Measurements from ENCODE around the gene FAM9C. TPM values are rescaled to one million over a fixed set of nuclear protein-coding genes. Genes with fewer than 3 reads are reported as not detected.
A peak's percentile ranks its signal among the peaks of the same experiment; 100 is the strongest.
"Not testable (repeated sequence)": the region's sequence is repeated elsewhere in the genome, so short reads cannot be mapped to it uniquely, and the experiment has no call there.

Gene FAM9C
- polyA plus RNA-seq, 3 donors: 0.17 to 0.48 (median 0.43) TPM

DNA sequence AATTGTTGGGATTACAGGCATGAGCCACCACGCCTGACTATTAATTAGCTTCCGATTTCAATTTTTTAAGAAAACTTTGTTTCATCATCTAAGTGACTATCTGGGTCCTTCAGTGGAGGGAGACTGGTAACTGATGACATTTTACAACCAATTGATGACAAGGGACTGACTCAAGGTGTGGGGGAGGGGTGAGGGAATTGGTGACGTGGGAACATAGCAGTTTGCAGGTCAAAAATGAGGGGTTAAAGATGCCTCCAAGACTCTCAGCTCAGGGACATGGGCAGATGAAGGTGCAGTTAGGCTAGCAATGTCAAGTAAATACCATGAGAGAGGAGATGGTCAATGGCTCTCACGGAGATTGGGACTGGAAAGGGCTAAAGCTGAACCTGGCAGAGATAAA is 5.7 kb upstream of the FAM9C start:
- no peak for DNase-seq (ENCODE audit: extremely low read depth in 1 of 11, low read depth in 9 of 11, low spot score in 4 of 11)

DNA sequence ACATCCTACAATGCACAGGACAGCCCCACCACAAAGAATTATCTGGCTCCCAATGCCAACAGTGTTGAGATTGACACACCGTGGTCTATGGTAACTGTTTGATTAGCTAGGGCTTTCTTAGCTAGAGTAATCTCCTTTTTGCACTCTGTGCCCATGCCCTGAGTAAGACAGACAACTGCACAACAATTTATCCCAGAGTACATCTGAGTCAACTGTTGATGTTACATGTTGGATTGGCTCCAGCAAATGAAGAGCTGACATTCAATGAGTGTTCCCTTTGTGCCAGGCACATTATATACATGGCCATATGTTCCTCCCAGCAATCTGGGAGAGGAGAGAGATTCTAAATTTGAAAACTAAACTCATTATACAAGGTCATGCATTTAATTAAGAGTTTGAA is 3.9 kb upstream of the FAM9C start:
- DNase-seq (ENCODE audit: extremely low read depth in 1 of 11, low read depth in 9 of 11, low spot score in 4 of 11): no peak

DNA sequence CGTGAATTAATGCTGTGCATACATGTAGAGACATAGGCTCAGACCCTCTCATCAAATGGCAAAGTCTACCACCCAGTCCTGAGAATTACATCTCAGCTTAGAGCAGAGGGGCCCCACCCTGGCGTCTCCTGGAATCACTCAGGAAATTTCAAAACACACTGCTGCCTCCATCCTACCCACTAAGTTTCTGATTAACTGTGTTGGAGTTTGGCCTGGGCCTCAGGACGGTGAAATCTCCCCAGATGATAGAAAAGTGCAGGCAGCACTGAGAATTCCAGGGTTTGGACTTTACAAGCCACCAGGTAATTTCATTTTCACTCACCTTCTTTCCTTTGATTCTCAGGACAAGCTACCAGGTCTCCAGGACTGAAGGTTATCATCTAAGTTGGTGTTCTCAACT is 3.3 kb upstream of the FAM9C start:
- no peak for DNase-seq (ENCODE audit: extremely low read depth in 1 of 11, low read depth in 9 of 11, low spot score in 4 of 11)

DNA sequence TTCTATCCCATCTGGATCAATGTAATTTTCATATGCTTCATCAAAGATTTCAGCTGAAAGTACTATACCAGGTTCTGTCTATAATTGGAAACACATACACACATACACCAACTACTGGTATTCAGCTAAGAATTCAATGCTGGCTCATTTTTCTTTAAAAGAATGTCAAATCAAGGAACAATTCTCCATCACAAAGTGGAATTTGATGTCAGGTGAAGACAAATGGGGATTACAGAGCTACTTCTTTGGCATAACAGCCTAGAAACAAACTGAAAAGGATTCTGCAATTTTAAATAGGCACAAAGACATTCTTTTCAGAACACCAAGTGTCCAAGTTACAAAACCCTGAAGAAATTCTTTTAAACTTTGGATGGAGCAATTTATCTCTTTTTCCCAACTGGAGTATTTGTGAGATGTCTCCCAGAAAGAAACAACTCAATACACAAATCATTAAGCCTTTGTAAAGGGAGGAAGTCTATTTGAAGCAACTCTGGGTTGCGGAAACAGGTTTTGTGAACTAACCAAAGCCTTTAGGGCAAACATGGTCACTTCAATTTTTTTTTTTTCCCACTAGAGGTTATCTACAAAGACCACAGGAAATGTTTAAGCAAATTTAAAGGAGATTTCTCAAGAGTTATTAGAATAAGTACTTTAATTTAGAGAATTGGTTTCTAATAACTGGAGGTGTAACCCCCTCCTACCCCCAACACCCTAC is 1.9 kb upstream of the FAM9C start:
- no peak for DNase-seq (ENCODE audit: extremely low read depth in 1 of 11, low read depth in 9 of 11, low spot score in 4 of 11)

DNA sequence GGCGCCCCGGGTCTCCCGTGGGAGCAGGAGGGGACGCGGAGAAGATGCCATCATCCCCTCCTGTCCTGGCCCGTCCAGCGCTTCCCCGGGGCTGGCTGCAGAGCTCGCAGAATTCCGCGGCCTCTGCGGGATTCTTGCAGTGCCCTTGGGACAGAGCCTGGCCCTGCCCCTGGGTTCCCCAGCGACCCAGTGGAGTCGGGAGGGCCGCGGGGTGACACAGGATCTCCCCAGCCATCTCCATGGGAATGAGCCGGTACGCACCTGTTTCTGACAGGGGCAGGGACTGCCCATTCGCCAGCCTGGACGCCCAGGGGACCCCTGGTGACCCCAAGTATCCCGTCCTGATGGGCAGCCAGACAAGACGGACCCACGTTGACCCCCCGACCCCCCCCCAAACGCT is 482 bp downstream of the FAM9C start:
- DNase-seq (ENCODE audit: extremely low read depth in 1 of 11, low read depth in 9 of 11, low spot score in 4 of 11): no peak

DNA sequence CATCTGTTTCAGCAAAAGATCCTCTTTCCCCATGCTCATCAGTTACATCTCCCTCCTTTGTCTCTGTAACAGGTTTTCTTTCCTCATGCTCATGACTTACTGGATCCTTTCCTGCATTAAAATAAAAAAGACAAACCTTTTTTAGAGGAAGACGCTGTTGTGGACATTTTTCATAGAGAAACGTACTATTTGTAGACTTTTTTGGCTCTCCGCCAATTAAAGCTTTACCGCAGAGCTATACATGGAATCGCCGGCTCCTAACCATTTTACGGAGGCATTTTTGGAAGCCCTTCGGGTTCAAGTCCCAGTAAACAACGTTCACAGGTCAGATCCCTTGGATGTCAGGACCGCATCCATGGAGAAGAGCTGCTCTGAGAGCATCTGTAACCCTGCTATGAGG is 1.3 kb downstream of the FAM9C start:
- DNase-seq (ENCODE audit: extremely low read depth in 1 of 11, low read depth in 9 of 11, low spot score in 4 of 11): no peak

DNA sequence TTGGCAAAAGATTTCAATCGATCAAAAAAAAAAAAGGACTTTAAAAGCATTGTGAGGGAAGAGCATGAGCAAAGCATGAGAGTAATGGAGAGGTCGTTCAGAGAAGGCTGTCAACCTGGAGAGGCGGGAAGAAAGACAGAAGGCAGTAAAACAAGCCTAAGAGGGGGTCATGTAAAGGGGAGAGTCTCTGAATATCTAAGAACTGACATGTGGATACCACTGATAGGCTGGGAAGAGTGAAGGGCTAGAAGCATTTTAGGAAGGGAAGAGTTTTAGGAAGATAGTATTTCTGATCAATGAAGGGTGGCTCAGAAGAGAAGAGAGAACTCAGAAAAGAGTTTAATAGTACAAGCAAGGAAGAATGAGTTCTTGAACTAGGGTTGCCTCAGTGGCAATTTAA is 7.5 kb downstream of the FAM9C start:
- no peak for DNase-seq (ENCODE audit: extremely low read depth in 1 of 11, low read depth in 9 of 11, low spot score in 4 of 11)

DNA sequence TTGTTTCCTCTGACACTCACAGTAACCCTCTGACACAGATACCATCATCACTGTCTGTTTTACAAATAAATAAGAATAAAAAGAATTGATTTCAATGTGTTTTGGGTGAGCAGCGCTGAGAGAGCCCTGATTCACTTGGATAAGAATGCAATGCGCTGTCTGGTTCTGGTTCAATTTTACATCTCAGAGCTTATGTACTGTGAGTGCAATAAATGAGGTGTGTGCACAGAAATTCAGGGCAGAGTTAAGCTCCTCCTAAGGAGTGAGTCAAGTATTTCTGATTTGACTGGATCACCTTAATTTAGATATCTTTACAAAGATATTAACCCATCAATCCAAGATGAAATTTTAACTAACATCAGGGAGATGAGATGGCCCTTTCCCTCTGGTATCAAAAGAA is 11.2 kb downstream of the FAM9C start:
- DNase-seq (ENCODE audit: extremely low read depth in 1 of 11, low read depth in 9 of 11, low spot score in 4 of 11): no peak

DNA sequence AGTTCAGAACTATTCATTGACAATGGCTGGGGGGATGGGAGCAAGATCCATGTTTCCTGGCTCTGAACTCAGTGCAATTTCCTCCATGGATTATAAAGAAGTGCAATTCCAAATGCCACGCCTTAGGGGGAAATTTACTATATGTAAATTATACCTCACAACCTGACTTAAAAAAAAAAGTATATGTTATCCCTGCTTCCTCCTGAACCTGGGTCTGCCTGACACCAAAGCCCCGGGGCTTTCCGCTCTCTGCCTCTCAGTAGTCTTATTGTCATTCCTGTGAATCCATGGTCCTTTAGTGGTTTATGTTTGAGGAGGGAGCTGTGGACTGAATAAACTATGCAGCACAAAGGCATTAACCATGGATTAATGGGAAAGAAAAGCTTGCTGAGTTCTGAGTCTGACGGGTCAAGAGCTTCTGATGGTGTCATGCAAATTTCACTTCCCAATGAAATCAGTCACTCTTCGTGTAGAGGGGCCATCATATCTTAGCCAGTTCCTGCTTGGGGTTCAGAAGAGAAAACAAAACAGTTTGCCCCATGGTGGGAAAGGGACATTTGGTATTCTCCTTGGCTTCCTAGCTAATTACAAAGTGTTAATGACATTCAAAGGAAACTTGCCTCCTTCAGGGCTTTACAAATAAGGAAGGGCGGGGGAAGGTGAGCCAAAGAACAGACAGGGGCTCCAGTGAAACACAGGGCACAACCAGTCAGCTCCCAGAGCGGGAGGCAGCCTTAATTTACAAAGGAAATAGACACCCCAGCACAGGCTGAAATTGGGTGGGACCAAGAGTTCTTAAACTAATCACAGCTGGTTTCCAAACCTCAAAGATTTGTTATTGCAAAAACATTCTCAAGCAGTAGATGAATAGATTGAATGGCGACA is 14.3 kb downstream of the FAM9C start:
- DNase-seq (ENCODE audit: extremely low read depth in 1 of 11, low read depth in 9 of 11, low spot score in 4 of 11): no peak

DNA sequence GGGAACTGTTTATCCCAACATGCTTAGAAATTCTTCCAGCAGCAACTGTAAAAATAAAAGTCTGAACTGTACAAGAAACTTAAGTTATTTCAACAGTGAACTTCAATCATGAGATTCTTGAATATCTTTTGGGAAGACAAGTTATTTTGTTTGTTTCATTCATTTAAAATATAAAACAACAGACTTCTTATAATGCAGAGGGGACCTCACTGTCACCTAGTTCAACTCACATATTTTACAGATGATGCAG is 14.9 kb downstream of the FAM9C start:
- DNase-seq (ENCODE audit: extremely low read depth in 1 of 11, low read depth in 9 of 11, low spot score in 4 of 11): no peak

DNA sequence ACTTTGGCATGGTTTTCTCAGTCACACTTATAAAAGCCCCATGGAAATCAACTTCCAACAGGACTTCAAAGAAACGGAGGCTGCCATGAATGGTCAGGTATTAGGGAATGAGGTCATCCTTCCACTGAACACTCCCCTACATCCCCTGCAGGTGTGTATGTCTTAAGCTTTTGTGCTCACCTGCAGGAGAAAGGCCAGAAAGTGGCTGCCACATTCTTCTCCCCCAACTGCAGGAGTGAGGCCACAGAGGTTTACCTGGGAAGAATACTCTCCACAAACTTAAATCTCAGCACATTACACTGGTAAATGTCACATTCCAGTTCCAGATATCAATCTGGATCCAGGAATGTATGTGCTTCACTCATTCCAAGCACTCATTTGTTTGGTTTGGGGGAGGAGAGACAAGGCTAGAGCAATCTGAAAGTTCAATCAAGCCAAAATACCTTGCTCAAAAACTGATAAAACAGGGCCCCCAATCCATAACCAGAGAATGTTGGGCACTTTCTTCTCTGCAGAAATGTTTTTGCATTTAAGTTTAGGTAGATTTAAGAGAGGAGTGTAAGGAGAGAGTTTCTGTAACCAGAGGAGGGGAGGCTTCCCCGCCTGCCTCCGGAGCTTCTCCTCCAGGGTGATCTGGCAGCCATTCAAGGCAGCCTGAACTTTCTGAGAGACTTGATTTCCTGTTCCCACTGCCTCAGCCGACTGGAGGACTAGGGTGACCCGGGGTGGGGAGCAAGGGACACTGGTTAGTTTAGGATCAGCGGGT is 15.4 kb downstream of the FAM9C start:
- DNase-seq (ENCODE audit: extremely low read depth in 1 of 11, low read depth in 9 of 11, low spot score in 4 of 11): peak in 6 of 11 donors; percentile 38 to 66 (median 57)

DNA sequence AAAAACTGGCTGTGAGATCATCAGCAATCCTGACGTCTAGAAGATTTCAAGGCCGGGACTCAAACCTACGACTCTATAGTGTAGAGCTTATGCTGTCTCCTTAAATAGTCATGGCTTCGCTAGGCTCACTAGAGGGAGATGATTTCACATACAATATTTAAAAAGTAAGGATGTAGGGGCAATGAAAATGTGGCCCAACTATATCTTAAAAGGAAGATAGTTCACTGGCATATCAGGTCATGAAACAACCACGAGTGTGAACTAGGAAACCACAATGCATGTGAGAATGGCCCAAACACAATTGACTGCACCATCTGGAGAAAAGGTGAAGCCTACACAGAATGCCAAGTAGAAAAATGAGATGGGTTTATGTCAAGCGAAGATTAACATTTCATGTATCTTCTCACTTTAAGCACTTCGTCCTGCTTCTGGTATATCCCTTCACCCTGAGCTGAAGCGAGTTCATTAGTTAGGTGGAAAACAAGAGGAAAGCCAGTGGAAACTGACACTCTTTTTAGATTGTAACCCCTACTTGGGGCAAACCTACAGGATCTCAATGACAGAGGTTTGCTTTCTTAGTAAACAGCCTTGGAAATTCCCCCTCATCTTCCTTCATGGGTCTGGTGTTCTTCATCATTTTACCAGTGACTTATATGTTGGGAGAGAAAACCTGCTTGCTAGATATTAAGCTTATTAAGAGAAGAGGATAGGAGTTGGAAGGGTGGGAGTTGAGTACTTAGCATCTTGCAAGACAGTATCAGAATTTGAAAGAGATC is 17.4 kb downstream of the FAM9C start:
- DNase-seq (ENCODE audit: extremely low read depth in 1 of 11, low read depth in 9 of 11, low spot score in 4 of 11): no peak

DNA sequence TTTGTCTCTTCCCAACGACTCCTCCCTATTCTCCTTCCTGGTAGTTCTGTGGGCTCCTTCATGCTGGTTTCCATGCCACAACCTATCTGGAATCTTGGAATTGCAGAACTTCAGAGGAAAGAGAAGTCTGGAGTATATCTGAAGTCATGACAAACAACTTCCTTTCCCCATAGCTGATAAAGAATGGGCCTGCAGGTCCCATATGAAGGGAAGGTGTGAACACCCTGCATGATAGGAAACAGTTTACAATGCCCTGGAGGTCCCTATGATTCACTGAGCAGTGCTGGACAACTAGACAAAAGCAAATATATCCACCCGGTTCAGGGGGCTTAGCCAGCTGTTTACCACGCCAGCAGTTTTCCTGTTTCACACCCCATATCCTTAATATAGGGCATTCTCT is 19.4 kb downstream of the FAM9C start:
- DNase-seq (ENCODE audit: extremely low read depth in 1 of 11, low read depth in 9 of 11, low spot score in 4 of 11): no peak

DNA sequence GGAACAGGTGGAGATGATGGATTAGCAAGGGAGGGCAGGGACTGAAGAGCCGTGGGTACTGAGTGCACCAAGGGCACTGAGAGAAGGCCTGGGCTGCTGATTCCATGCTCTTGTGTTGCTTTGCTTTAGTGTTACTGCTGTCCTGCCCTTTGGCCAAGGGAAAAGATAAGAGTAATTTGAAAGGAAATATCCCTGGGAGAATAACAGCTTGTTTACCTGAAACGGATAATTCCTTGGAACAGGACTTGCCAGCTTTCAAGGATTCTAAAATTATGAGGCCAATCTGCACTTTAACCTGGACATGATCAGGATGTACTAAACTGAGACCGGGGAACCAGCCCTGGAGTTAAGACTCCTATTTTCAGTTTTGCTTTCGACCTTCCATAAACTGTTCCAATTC is 20.4 kb downstream of the FAM9C start:
- DNase-seq (ENCODE audit: extremely low read depth in 1 of 11, low read depth in 9 of 11, low spot score in 4 of 11): no peak

DNA sequence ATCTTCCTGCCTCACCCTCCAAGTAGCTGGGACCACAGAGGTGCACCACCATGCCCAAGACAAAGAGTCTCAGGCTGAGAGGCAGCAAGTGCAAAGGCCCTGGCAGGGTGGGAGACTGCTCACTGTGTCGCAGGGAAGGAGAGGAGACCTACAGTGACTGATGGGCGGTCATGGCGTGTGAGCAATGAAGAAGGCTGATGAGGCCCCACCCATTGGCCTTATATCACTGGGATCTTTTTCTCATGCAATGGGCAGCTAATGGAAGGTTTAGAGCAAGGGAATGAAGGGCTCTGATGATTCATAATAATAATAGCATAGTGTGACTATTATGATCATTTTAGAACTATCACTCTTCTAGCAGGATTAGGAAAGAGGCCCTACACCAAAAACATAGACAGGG is 20.9 kb downstream of the FAM9C start:
- no peak for DNase-seq (ENCODE audit: extremely low read depth in 1 of 11, low read depth in 9 of 11, low spot score in 4 of 11)

DNA sequence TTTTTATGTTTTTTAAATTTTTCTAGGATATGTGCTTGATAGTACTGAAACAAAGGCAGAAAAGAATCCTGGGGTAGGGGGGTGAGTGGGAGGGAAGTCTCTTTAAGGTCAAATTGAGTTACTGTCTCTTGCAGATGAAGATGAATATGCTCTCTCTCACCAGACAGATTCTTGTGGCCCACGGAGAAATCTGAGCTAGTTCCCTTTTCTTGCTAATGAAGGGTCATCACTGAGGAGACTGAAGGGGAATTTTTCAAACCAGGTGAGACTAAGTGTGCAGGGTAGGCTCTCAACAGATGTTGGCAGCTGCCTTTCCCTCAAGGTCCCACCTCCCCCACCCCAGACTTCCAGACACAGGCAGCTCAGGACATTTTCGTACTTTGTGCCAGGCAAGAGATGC is 21.5 kb downstream of the FAM9C start:
- DNase-seq (ENCODE audit: extremely low read depth in 1 of 11, low read depth in 9 of 11, low spot score in 4 of 11): no peak

DNA sequence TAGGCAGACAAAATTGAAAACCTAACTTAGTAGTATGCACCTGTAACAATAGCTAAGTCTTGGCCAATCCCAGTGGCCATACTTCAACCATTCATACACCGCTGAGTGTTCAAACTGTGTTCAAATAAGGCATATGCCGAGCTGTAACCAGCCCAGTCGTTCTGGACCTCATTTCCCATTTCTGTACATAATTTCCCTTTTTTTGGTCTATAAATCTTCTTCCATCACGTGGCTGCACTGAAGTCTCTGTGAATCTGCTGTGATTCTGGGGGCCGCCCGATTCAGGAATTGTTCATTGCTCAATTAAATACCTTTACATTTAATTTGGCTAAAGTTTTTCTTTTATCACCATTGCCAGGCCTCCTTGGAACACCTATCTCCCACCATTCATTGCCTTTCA is 27.7 kb downstream of the FAM9C start:
- not testable (repeated sequence) for DNase-seq (ENCODE audit: extremely low read depth in 1 of 11, low read depth in 9 of 11, low spot score in 4 of 11)

DNA sequence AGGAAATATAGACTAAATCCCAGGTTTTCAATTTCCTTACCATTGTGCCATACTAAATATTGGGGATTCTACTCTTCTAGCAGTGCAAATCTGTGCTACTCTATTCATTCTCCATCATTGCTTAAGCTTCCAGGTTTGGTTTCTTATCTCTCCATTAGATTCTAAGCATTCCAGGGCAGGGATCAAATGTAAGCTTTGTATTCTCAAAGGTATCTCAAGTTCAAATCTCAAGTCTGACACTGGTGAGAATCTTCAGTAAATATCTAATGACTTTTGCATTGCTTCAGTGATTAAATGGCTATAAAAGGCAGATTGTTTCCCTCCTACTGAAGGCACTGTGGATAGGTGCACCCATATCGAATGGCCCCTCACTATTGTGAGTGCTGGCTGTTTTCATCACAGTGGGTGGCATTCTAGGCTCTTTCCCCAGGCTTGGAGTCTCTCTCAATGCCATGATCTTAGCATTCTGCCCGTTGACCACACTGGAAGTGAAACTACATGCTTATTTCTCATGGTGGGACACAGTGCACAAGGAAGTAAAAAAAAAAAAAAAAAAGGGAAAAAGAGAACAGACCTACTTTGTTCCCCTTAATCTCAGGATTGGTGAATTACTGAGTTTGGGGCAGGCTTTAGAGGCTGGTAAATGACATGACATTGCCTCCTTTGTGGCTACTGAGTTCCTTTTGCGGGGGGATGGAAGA is 28.7 kb downstream of the FAM9C start:
- DNase-seq (ENCODE audit: extremely low read depth in 1 of 11, low read depth in 9 of 11, low spot score in 4 of 11): no peak

Measured in renal cortex interstitium (tissue), 11 donors.